LoVo (cell line): Measurements from ENCODE around the gene FDPS.
"Not testable (repeated sequence)": the region's sequence is repeated elsewhere in the genome, so short reads cannot be mapped to it uniquely, and the experiment has no call there.

Source experiments
- DNase-seq: peaks from one replicate; pipeline ENCODE4 v3.0.0-alpha.2; 2016; ENCODE audit warnings: low spot score

The FDPS gene

DNA sequence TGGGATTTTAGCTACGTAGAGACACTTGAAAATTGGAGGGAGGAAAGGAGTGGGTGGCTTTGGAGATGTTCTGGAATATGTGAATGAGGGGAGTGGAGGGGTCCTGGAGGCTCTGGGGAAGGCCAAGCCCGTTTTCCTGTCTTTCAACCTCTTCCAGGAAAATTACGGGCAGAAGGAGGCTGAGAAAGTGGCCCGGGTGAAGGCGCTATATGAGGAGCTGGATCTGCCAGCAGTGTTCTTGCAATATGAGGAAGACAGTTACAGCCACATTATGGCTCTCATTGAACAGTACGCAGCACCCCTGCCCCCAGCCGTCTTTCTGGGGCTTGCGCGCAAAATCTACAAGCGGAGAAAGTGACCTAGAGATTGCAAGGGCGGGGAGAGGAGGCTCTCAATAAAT, 11.6 kb downstream of the FDPS start:
- no peak for DNase-seq

DNA sequence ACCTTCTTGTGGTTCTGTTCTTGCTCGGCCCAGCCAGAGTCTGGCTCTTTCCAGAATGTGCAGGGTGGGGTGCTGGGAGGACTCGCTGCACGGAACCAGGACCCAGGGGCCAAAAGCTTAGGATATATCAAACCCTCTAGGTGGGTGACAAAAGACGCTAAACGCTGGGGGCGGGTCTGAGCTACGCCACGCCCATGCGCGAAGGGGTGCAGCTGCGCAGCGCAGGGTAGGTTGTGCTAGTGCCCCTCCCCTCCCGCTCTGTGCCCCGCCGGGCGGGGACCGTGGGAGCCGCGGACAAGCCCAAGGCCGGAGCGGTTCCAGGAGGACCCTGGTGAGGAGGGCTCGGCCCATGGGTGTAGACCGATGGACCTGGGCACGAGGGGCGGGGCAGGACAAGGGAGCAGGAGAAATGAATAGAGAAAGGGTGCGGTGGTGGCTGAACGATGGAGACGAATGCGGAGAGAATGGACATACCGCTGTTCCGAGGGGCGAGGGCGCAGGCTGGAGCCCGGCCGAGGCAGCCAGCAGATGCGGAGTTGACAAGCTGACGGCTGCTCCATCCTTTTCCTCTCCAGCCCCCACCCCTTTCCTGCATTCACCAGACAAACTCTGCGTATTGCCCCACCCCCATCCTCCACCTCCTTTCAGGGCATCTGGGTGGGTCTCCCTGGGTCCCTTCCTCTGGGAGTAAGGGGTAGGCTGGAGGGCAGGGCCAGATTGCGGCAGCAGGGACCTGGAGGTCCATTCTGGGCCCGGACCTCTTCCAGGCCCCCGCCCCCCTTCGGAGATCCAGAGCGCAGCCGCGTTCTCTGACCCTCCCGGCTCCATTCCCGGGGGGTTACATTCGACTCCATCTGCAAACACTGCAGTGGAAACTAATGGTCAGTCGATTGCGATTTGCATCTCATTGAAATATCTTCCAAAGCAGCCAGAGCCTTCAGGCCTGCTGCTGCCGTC, 12.3 kb downstream of the FDPS start, which contains the start of gene RUSC1:
RUSC1 (plus strand) TSS at position 234 of the 957 bp plus-strand sequence. CDS start 880 bp downstream, outside the sequence.
- no peak for DNase-seq

DNA sequence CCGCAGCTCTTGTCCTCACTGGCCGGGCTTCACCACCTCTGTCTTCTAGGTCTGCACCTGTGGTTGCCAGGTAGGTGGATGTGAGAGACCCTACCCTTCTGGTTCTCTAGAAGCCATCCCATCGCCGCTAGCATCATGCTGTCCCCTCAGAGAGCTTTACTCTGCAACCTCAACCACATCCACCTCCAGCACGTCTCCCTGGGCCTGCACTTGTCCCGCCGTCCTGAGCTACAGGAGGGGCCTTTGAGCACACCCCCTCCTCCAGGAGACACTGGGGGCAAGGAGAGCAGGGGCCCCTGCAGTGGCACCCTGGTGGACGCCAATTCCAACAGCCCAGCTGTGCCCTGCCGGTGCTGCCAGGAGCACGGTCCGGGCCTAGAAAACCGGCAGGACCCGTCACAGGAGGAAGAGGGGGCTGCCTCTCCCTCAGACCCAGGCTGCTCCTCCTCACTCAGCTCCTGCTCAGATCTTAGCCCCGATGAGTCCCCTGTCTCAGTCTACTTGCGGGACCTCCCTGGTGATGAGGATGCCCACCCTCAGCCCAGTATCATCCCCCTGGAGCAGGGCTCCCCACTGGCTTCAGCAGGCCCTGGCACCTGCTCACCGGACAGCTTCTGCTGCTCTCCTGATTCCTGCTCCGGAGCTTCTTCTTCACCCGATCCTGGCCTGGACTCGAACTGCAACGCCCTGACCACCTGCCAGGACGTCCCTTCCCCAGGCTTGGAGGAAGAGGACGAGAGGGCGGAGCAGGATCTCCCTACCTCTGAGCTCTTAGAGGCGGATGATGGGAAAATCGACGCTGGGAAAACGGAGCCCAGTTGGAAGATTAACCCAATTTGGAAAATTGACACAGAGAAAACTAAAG, 13.2 kb downstream of the FDPS start:
- DNase-seq = no peak

DNA sequence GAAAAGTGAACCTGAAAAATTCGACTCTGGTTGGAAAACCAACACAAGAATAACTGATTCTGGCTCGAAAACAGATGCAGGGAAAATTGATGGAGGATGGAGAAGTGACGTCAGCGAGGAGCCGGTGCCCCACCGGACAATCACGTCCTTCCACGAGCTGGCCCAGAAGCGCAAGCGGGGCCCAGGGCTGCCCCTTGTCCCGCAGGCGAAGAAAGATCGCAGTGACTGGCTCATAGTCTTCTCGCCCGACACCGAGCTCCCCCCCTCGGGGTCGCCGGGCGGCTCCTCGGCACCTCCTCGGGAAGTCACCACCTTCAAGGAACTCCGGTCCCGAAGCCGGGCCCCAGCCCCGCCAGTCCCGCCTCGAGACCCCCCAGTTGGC, 13.9 kb downstream of the FDPS start:
- no peak for DNase-seq

DNA sequence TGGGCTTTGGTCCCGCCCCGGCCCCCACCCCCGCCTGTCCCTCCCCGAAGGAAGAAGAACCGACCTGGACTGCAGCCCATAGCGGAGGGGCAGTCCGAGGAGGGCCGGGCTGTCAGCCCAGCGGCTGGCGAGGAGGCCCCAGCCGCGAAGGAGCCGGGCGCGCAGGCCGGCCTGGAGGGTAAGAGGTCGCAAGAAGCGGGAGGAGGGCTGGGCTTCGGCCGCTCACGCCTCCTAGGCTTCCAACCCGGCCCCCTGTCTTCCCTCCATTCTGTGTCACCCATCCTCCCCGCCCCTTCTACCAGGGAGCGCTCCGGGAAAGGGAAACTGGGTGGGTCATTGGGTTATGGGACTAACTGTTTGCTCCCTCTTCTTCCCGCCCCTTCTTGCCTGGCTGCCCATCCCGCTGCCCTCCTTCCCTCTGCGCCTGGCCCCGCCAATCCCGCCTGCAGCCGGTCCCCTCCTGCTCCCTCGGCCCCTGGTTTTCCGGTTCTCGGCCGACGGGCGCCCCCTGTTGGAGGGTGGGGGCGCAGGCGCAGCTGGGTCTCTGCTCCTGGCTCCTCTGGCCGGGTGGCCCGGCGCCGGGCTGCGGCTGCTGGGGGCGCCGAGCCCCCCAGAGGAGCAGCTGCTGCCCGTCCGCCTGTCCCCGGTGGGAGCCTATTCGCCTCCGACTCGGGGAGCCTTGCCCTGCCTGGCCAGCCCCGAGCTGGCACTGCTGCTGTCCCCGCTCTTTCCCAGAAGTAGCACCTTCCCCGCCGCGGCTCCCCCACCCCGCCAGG, 14.5 kb downstream of the FDPS start:
- DNase-seq = peak; percentile 85

DNA sequence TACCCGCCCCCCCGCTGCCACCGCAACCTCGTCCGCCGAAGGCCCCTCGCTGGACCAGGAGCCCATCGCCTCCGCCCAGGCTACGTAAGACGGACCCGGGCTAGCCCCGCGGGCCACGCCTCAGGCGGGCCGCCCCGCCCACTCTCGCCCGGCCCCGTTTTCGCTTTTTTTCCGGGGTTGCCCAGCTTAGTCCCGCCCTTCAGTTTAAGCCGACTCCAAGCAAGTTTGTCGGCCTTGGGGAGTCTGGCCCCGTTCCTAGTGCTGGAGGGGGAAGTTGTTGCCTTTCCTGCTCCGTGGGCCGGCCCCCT, 15.0 kb downstream of the FDPS start:
- peak; percentile 88 for DNase-seq

DNA sequence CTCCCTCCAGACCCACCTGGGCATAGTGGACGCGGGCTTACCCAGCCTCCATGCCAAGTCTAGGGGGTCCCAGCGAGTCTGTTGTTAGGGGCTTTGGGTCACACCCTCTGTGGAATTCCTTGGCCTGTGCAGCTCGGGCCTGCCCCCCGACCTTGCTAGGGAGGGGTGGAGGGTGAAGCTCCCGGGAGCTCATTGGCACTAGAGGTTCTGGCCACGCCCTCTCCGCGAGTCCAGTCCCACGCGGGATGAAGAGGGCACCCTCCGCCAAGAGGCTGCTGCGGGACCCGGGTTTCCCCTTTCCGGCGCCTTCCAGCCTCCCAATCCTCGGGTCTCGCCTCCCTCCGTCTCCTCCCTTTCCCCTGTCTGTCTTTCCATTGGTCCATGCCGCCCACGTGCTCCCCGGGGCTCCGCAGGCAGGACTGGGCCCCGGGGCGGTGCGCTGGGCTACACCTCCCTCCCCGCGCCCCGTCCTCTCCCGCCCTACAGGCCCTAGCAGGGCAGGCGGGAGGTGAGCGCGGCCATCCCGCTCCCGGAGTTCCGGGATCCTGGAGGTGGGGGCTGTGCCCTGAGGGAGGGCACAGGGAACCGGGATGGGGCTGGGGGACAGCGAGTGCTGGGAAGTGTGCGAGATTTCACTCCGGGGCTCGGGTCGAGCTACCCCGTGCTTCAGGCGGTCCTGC, 15.5 kb downstream of the FDPS start:
- peak; percentile 95 for DNase-seq

DNA sequence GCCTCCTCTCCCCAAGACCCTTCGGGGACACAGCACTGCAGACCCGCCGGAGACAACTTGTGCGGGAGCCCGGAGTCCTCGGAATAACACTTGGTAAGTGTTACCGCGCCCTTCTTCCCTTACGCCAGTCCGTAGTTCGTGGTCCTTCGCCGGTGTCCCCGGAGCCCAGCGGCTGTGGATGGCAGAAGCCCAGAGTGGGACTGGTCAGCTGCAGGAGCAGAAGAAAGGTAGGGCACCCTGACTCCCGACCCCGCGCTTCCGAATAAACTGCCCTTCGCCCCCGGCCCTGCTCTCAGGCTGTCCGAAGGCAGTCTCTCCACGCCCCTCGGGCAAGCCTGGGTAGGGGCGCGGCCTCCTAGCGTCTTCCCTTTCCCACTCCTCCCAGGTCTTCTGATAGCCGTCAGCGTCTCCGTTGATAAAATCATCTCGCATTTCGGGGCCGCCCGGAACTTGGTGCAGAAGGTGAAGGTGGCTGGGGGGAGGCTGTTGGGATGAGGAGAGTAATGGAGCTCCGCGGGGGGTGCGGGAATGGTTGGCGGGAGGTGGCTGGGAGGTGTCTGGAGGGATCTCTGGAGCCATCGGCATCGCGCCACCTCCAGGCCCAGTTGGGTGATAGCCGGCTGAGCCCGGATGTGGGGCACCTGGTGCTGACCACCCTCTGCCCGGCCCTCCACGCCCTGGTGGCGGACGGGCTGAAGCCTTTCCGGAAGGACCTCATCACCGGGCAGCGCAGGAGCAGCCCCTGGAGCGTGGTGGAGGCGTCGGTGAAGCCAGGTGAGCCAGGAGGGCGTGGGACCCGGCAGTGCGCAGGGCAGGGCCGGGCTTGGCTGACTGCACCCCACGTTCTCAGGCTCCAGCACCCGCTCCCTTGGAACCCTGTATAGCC, 16.3 kb downstream of the FDPS start:
- DNase-seq = peak; percentile 58

DNA sequence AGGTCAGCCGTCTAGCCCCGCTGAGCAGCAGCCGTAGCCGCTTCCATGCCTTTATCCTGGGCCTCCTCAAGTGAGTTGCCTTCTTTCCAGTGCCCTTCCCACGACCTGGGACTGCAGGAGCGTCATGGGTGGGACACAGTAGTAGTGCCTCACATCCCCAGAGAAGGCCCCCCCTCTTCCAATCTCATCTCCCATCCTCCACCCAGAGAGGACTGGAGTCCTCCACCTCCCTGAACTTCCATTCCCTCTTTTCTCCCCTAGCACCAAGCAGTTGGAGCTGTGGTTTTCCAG, 16.9 kb downstream of the FDPS start:
- no peak for DNase-seq

DNA sequence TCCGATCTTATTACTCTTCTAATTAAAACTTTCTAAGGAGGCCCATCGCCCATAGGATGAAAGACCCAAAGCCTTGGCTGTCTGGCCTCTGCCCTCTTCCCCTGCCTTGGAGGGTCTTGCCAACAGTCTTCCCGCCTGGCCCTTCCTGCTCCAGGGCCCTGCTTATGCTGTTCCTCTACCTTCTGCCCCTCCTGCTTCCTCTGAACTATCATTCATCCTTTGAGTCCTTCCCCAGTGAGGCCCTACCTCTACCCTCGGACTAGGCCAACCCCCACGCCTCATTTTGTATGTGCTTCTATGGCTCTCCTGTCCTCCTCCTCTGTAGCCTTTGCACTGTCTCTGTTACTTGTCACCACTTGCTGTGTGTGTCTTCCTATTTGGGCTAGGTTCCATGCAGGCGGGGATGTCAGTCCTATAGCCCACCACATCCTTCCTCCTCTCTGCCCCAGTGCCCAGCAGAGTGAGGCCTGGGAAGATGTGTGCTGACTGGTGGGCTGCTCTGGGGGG, 17.4 kb downstream of the FDPS start:
- DNase-seq = no peak

DNA sequence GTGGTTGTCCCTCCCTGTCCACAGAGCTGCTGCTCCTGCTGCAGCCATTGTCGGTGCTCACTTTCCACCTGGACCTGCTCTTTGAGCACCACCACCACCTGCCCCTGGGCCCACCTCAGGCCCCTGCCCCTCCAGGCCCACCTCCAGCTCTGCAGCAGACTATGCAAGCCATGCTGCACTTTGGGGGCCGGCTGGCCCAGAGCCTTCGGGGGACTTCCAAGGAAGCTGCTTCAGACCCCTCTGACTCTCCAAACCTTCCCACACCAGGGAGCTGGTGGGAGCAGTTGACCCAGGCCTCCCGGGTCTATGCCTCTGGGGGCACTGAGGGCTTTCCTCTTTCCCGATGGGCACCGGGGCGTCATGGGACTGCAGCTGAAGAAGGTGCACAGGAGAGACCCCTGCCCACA, 18.0 kb downstream of the FDPS start:
- no peak for DNase-seq

DNA sequence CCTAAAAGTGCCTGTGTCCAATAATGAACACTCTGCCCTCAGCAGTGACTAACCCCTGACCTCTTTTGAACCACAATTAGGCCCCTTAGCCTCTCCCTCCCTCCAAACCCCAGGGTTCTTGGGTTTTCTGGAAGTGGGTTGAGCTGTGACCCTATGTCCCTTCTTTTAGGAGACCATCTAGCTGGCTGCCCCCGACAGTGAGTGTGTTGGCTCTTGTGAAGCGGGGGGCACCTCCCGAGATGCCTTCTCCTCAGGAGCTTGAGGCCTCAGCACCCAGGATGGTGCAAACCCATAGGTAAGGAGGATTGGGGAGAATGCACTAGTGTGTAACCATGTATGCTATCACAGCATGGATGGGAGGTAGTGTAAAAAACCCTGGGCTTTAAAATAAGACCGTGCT, 19.3 kb downstream of the FDPS start:
- DNase-seq = no peak

DNA sequence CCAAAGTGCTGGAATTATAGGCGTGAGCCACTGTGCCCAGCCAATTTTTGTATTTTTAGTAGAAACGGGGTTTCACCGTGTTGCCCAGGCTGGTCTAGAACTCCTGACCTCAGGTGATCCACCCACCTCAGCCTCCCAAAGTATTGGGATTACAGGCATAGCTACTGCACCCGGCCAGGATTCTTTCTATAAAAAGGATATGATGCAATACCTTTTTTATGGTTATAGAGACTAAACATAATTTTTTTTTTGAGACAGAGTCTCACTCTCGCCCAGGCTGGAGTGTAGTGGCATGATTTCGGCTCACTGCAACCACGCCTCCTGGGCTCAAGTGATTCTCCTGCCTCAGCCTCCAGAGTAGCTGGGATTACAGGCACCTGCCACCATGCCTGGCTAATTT, 20.2 kb downstream of the FDPS start:
- DNase-seq = not testable (repeated sequence)

DNA sequence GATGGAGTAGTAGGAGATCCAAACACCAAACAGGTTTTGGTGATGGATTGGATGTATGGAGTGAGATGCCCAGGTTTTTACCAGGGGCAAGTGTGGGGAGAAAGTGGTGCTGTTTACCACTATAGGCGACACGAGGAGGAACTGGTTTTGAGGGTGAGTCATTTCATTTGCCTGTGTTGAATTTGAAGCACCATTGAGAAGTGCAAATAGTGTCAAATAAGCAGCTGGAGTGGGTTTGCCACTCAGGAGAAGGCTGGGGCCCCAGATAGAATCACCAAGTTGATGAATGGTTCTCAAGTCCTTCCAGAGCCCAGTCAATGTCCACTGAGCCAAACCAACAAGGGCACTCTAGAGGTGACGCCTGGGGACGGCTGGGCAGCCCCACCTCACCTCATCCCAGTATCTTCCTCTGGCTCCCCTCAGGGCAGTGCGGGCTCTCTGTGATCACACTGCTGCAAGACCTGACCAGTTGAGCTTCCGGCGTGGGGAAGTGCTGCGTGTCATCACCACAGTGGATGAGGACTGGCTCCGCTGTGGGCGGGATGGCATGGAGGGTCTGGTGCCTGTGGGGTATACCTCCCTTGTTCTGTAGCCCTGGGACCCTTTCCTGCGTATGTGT, 21.4 kb downstream of the FDPS start:
- no peak for DNase-seq

DNA sequence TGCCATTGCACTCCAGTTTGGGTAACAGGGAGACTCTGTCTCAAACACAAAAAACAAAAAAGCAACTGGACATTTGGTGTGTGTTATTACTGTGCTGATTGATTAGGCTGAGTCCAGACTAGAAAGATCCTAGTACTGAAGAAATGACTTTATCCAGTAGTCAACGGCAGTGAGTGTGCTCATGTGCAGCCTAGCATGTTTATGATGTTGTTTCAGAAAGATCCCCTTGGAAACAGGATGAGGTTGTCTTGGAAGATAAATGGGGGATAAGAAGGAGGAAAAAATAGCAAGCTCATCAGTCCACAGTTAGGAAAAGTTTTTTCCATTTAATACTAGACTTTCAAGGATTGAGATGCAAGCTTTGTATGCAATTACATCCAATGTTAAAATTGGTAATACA, 26.3 kb downstream of the FDPS start:
- DNase-seq = no peak

DNA sequence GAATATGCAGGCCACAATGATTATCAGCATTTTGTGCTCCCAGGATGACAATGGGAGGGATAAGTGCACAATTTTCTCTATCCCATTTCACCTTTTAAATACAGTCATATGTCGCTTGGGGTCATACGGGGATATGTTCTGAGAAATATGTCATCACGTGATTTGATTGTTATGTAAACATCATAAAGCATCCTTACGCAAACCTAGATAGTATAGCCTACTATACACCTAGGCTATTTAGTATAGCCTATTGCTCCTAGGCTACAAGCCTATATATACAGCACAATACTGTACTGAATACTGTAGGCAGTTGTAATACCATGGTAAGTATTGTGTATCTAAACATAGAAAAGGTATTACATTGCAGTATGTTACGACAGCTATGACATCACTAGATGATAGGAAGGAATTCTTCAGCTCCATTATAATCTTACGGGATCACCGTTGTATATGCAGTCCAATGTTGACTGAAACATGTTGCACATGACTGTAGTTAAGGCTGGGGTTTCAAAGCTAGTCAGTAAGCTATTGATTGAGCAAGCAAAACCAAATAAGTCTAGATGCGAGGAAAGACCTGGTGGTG, 30.9 kb downstream of the FDPS start:
- DNase-seq = no peak

DNA sequence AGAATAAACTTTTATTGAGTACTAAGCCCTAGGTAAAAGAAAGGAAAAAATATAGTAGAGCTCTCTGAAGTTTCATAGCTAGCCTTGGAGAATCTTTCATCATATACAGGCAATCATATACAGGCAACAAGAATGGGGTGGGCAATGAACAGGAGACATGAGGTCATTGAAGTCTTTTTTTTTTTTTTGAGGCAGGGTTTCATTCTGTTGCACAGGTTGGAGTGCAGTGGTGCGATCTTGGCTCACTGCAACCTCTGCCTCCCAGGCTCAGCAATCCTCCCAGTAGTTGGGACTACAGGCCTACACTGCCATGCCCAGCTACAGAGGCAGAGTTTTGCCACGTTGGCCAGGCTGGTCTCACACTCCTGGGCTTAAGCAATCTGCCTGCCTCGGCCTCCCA, 34.2 kb downstream of the FDPS start:
- no peak for DNase-seq

DNA sequence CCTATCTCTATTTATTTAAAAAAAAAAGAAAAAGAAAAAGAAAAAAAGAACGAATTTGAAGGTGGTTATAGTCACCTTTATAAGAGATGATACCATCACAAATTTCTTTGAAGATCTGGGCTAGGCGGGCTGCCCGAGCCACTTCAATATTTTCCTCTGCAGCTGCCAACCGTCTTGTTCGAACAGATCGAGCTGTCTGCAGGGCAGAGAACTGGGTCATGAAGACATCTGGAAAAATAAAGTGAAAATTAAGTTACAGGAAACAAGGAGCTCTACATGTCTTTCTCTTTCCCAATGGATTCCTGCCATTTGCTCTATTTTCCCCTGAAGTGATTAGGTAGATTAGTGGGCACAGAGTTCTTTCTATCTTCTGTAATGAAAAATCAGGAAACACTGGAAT, 44.0 kb downstream of the FDPS start:
- DNase-seq = no peak

DNA sequence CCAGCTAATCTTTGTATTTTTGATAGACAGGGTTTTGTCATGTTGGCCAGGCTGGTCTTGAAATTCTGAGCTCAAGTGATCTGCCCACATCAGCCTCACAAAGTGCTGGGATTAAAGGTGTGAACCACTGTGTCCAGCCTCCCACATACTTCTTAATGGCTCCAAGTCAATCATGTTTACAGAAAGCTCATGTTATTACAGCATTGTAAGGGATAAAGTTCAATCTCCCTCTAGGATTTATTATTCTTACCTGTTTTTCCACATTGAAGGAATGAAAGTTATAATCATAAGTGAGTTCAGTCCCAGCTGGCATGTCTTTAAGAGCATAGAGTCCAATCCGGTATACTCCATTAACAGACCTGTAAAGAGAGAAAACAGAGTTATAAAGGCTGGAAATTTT, 51.4 kb downstream of the FDPS start:
- DNase-seq = no peak
